GM13977 (cell line): Measurements from ENCODE around the gene RFLNA.

Experiments used
- DNase-seq: peaks from one replicate; pipeline ENCODE4 v3.0.0; 2012; ENCODE audit warnings: low spot score
- CTCF ChIP-seq: IDR thresholded peaks from 2 replicates; pipeline ENCODE4 v1.5.1; 2012; ENCODE audit warnings: mild to moderate bottlenecking, control low read depth; ENCODE audit not compliant: insufficient read depth; ENCODE audit errors: extremely low read depth, missing control alignments
- in situ Hi-C: fragments of 300-500 bp; cut with MboI; formaldehyde crosslinking; loops from one replicate; pipeline ENCODE4 v1.12.0; 2022; ENCODE audit warnings: low sequenced_read_pairs, low pct_unique_long_range_greater_than_20kb, mixed read lengths, inconsistent platforms; ENCODE audit not compliant: unreplicated experiment

The RFLNA gene

GRCh38 chr12:124326871-124327270 lies 32.0 kb downstream of the RFLNA start:
- no peak for DNase-seq
- in situ Hi-C loops = no loop called here
- TF ChIP-seq CTCF = no peak

GRCh38 chr12:124327362-124328043 lies 32.6 kb downstream of the RFLNA start:
- no peak for TF ChIP-seq CTCF
- in situ Hi-C loops = no loop called here

DNA sequence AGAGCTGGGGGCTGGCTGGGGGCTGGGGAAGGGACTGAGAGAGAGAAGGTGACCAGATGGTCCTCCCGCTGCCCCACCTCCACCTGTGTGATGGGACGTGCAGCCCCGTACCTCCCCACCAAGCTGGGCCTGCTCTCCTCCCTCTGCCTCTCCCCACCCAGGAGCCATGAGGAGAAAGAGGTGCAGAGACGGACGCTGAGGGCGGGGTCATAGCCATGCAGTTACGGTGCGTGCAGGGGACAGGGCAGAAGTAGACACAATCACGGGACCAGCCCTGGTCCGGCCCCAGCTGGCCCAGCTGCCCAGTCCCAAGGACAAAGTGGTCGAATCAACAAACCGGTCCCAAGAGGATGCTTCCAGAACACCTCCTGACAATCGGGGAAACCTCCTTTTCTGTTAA lies 33.2 kb downstream of the RFLNA start:
- in situ Hi-C loops = no loop called here
- DNase-seq = no peak
- TF ChIP-seq CTCF = no peak

More at GRCh38 chr12:124327362-124328043, 32.6 kb downstream of the RFLNA start:
- DNase-seq = no peak

DNA sequence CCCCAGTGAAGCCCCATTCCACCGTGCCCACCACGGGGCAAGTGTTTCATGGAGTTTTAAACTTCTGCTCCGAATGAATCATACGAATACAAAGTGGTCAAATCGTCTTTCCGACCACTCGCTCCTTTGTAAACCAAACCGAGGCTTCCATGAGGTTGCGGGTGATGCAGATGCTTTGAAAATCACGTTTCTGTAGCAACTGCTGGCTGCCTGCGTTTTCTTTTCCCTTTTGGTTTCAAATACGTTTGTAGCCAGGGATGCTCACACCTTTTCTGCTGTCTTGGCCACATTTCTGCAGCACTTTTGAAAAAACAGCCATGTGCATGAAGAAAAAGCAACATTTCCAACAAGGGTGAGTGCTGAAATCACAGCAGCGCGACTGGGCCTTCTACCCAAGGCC lies 33.7 kb downstream of the RFLNA start:
- in situ Hi-C loops = no loop called here
- no peak for DNase-seq
- TF ChIP-seq CTCF = no peak

- peak; percentile 14 for TF ChIP-seq CTCF
- in situ Hi-C loops = no loop called here
- no peak for DNase-seq
Observed at GRCh38 chr12:124332058-124332672, 37.3 kb downstream of the RFLNA start.

DNA sequence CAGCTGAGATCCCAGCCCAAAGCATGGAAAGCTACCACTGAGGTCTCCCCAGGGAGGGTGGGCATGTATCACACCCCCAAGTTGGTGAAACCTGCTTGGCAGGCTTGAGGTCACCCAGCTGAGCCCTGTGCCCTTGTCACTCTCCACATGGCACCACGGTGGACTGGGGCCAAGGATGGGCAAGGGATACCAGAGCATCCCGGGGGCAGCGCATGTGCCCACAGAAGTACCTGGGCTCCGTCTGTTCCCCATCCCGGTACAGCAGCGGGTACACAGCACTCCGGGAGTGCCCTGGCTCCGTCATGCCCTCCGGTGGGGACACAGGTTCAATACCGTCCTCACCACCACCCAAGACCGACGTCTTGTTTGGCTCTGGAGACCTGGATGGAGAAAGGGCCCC lies 38.0 kb downstream of the RFLNA start:
- in situ Hi-C loops = no loop called here
- no peak for TF ChIP-seq CTCF
- DNase-seq = no peak
